GM23338 (cell line): Measurements from ENCODE around the gene USP35. TPM values are rescaled to one million over a fixed set of nuclear protein-coding genes. Genes with fewer than 3 reads are reported as not detected.

Experiments
- ATAC-seq: fragments of 200-7000 bp; cut with Tn5 transposase; 3 replicates; pipeline ENCODE4 v1.9.1; 2020
- DNase-seq: peaks from one replicate; pipeline ENCODE4 v3.0.0-alpha.2; 2015; ENCODE audit warnings: low spot score
- H2AFZ ChIP-seq: fragments of 200-600 bp; sonication (generic); 2 replicates; pipeline ENCODE4 v1.8.0; 2016; ENCODE audit warnings: antibody characterized with exemption, mild to moderate bottlenecking, moderate library complexity
- H3F3A ChIP-seq: fragments of 200-600 bp; sonication (generic); replicated peaks from 2 replicates; pipeline ENCODE4 v1.8.0; 2017; ENCODE audit warnings: antibody characterized with exemption, mixed run types, low read depth
- H3K27ac ChIP-seq: fragments of 200-600 bp; sonication (generic); 2 replicates; pipeline ENCODE4 v1.6.1; 2016; ENCODE audit warnings: low read depth
- H3K27me3 ChIP-seq: fragments of 200-600 bp; sonication (generic); 2 replicates; pipeline ENCODE4 v1.8.0; 2016; ENCODE audit warnings: mild to moderate bottlenecking, mixed run types, moderate library complexity; ENCODE audit not compliant: insufficient read depth
- H3K36me3 ChIP-seq: fragments of 200-600 bp; sonication (generic); 2 replicates; pipeline ENCODE4 v1.8.0; 2016; ENCODE audit warnings: mild to moderate bottlenecking; ENCODE audit not compliant: insufficient read depth
- H3K4me1 ChIP-seq: fragments of 200-600 bp; sonication (generic); 2 replicates; pipeline ENCODE4 v1.8.0; 2016; ENCODE audit warnings: mild to moderate bottlenecking, moderate library complexity; ENCODE audit not compliant: insufficient read depth
- H3K4me2 ChIP-seq: fragments of 200-600 bp; sonication (generic); 2 replicates; pipeline ENCODE4 v1.7.1; 2017; ENCODE audit warnings: mixed run types
- H3K4me3 ChIP-seq: fragments of 200-600 bp; sonication (generic); 2 replicates; pipeline ENCODE4 v1.6.1; 2016; ENCODE audit warnings: mixed run types
- H3K79me2 ChIP-seq: fragments of 200-600 bp; sonication (generic); replicated peaks from 2 replicates; pipeline ENCODE4 v1.8.0; 2017; ENCODE audit warnings: mild to moderate bottlenecking; ENCODE audit not compliant: insufficient read depth
- H3K9me2 ChIP-seq: fragments of 200-600 bp; sonication (generic); 2 replicates; pipeline ENCODE4 v1.8.0; 2017; ENCODE audit not compliant: insufficient read depth
- H4K20me1 ChIP-seq: fragments of 200-600 bp; sonication (generic); replicated peaks from 2 replicates; pipeline ENCODE4 v1.8.0; 2017; ENCODE audit warnings: mild to moderate bottlenecking; ENCODE audit not compliant: insufficient read depth
- H3K27ac Mint-ChIP-seq: 2 replicates; pipeline ENCODE4 v1.8.0; 2020; ENCODE audit warnings: inconsistent platforms, mild to moderate bottlenecking, moderate library complexity, mixed read lengths
- H3K27me3 Mint-ChIP-seq: 3 replicates; pipeline ENCODE4 v1.8.0; 2022; ENCODE audit warnings: low read depth, mild to moderate bottlenecking, moderate library complexity, mixed read lengths, inconsistent platforms; ENCODE audit not compliant: insufficient read depth, poor library complexity
- H3K36me3 Mint-ChIP-seq: 3 replicates; pipeline ENCODE4 v1.8.0; 2021; ENCODE audit warnings: low read depth, mild to moderate bottlenecking, inconsistent platforms, moderate library complexity, mixed read lengths
- H3K4me1 Mint-ChIP-seq: 3 replicates; pipeline ENCODE4 v1.8.0; 2020; ENCODE audit warnings: mild to moderate bottlenecking, inconsistent platforms, mixed read lengths
- H3K4me3 Mint-ChIP-seq: 3 replicates; pipeline ENCODE4 v1.8.0; 2021; ENCODE audit warnings: moderate library complexity, mild to moderate bottlenecking, inconsistent platforms, mixed read lengths
- H3K9me3 Mint-ChIP-seq: 3 replicates; pipeline ENCODE4 v1.8.0; 2020; ENCODE audit warnings: moderate library complexity, mild to moderate bottlenecking, inconsistent platforms, mixed read lengths
- CTCF ChIP-seq, 2 experiments: fragments of 200-600 bp in 1 of 2; sonication (generic) in 1 of 2; conservative IDR thresholded peaks; 2 replicates each; pipeline versions ENCODE4 v1.5.1 to v1.6.1; 2016 to 2017; ENCODE audit warnings: antibody characterized with exemption in 2 of 2, low read depth in 2 of 2, mild to moderate bottlenecking in 2 of 2, moderate library complexity in 1 of 2
- EZH2 ChIP-seq: fragments of 200-600 bp; sonication (generic); IDR thresholded peaks from one replicate; pipeline ENCODE4 v1.8.0; 2017; ENCODE audit warnings: antibody characterized with exemption, mild to moderate bottlenecking, low read depth; ENCODE audit not compliant: unreplicated experiment
- EZH2phosphoT487 ChIP-seq: fragments of 200-600 bp; sonication (generic); IDR thresholded peaks from one replicate; pipeline ENCODE4 v1.8.1; 2018; ENCODE audit warnings: antibody characterized with exemption; ENCODE audit not compliant: unreplicated experiment
- JUNB ChIP-seq: IDR thresholded peaks from one replicate; pipeline ENCODE4 v1.6.1; 2016; ENCODE audit warnings: antibody characterized with exemption; ENCODE audit not compliant: unreplicated experiment
- POLR2AphosphoS5 ChIP-seq: IDR thresholded peaks from 2 replicates; pipeline ENCODE4 v1.6.1; 2016; ENCODE audit warnings: antibody characterized with exemption, low read depth
- STAT1 ChIP-seq: IDR thresholded peaks from one replicate; pipeline ENCODE4 v1.6.1; 2016; ENCODE audit warnings: antibody characterized with exemption; ENCODE audit not compliant: unreplicated experiment
- ZNF114 ChIP-seq: fragments of 250-450 bp; sonication (Bioruptor Pico); IDR thresholded peaks from 2 replicates; pipeline ENCODE4 v1.5.0; 2020; ENCODE audit warnings: mild to moderate bottlenecking, moderate library complexity
- ZNF331 ChIP-seq: fragments of 250-450 bp; sonication (Bioruptor Pico); IDR thresholded peaks from 2 replicates; pipeline ENCODE4 v1.5.0; 2020; ENCODE audit warnings: low read depth, mild to moderate bottlenecking, moderate library complexity
- ZNF462 ChIP-seq: fragments of 250-450 bp; sonication (Bioruptor Pico); IDR thresholded peaks from 2 replicates; pipeline ENCODE4 v1.5.0; 2020; ENCODE audit warnings: mild to moderate bottlenecking, moderate library complexity
- polyA plus RNA-seq: library from polyadenylated mRNA; unstranded; fragments of >200 nt; fragmentation: Nextera tagmentation; extraction: Ambion mirVana; gene quantifications from 2 replicates; pipeline ENCODE4 v1.2.1, GENCODE V29; 2016
- total RNA-seq: library from RNA; depleted of rRNA; stranded (reverse); fragments of >200 nt; shearing (Covaris generic); gene quantifications from 2 replicates; pipeline ENCODE4 v1.2.3, GENCODE V29; 2014

The USP35 gene
- total and polyA plus RNA-seq, 2 experiments from 2014 or later, result 2.5 to 10.7 TPM

- no peak for TF ChIP-seq ZNF462
- no peak for TF ChIP-seq CTCF (conservative IDR thresholded peaks at IDR 0.05; ENCODE audit: low read depth in 2 of 2)
- TF ChIP-seq EZH2phosphoT487, result no peak
- no peak for TF ChIP-seq STAT1
- no peak for TF ChIP-seq ZNF114 (CRISPR knock-in tag)
- no peak for TF ChIP-seq POLR2AphosphoS5
Measured at GRCh38 chr11:78248191-78248590, 59.5 kb downstream of the USP35 start (continued).

GRCh38 chr11:78248903-78249302 lies 60.2 kb downstream of the USP35 start:
- H3K27me3 Mint-ChIP-seq, result no peaks in the 10 kb centered on the region
- Histone ChIP-seq H3K4me2 (no peak overlapping the region), H3K27ac (no peak overlapping the region), H3K36me3 (no peaks in the 10 kb centered on the region), H3K79me2 (no peaks in the 10 kb centered on the region), H2AFZ (no peak overlapping the region), H3K27me3 (no peaks in the 10 kb centered on the region), H3K4me3 (no peak overlapping the region), H4K20me1 (no peaks in the 10 kb centered on the region; the same call in 1 of the 2 replicates), H3F3A (no peaks in the 10 kb centered on the region), H3K4me1 (no peaks in the 10 kb centered on the region), H3K9me2 (no peaks in the 10 kb centered on the region)
- no peaks in the 10 kb centered on the region for H3K9me3 Mint-ChIP-seq
- DNase-seq (no peak), ATAC-seq (no peak)
- peaks cover 3% of the 10 kb centered on the region; the same call in 1 of the 3 replicates for H3K36me3 Mint-ChIP-seq
- no peak overlapping the region for H3K4me3 Mint-ChIP-seq
- H3K4me1 Mint-ChIP-seq, result no peaks in the 10 kb centered on the region
- H3K27ac Mint-ChIP-seq, result no peak overlapping the region
- TF ChIP-seq ZNF462, result no peak
- no peak for TF ChIP-seq EZH2phosphoT487
- no peak for TF ChIP-seq ZNF331 (CRISPR knock-in tag)
- TF ChIP-seq POLR2AphosphoS5, result no peak
- no peak for TF ChIP-seq EZH2
- no peak for TF ChIP-seq JUNB
